ENCODE results near the gene TMEM178B.
"Not testable (repeated sequence)": the region's sequence is repeated elsewhere in the genome, so short reads cannot be mapped to it uniquely, and the experiment has no call there.

Gene TMEM178B

DNA sequence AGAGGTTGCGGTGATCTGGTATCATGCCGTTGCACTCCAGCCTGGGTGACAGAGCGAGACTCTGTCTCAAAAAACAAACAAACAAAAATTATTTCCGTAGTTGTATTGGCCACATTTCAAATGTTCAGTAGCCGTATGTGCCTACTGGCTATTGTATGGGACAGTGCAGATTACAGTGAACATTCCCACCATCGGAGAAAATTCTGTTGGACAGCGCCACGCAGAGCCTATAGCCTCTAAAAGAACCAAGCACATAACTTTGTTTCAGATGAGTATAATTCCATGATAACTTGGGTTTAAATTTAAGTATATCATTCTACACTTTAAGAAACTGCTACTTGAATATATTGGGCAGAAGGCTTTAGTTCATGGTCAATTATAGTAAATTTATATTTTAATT lies 5.4 kb downstream of the TMEM178B start:
- ChIA-PET POLR2A (no interaction called here), CTCF (no interaction called here)
- Histone ChIP-seq H3K27ac (ENCODE audit: extremely low read depth, low read depth, low read length) (no peak overlapping the region), H3K4me1 (ENCODE audit: control insufficient read depth, insufficient read depth, low read length) (no peaks in the 10 kb centered on the region), H3K36me3 (ENCODE audit: control insufficient read depth in 2 of 2, insufficient read depth in 1 of 2, low read length in 2 of 2) (no peaks in the 10 kb centered on the region), H3K4me3 (ENCODE audit: low read depth, low read length) (no peak overlapping the region), H3K9me3 (ENCODE audit: control insufficient read depth, insufficient read depth, low read depth, low read length) (no peaks in the 10 kb centered on the region)
- no peak for TF ChIP-seq ZNF266 (tag by site-specific recombination; IDR thresholded peaks at IDR 0.05; ENCODE audit: low read depth)
- no peak for TF ChIP-seq ZNF837 (tag by site-specific recombination; IDR thresholded peaks at IDR 0.05)
- TF ChIP-seq, protein P1, sequence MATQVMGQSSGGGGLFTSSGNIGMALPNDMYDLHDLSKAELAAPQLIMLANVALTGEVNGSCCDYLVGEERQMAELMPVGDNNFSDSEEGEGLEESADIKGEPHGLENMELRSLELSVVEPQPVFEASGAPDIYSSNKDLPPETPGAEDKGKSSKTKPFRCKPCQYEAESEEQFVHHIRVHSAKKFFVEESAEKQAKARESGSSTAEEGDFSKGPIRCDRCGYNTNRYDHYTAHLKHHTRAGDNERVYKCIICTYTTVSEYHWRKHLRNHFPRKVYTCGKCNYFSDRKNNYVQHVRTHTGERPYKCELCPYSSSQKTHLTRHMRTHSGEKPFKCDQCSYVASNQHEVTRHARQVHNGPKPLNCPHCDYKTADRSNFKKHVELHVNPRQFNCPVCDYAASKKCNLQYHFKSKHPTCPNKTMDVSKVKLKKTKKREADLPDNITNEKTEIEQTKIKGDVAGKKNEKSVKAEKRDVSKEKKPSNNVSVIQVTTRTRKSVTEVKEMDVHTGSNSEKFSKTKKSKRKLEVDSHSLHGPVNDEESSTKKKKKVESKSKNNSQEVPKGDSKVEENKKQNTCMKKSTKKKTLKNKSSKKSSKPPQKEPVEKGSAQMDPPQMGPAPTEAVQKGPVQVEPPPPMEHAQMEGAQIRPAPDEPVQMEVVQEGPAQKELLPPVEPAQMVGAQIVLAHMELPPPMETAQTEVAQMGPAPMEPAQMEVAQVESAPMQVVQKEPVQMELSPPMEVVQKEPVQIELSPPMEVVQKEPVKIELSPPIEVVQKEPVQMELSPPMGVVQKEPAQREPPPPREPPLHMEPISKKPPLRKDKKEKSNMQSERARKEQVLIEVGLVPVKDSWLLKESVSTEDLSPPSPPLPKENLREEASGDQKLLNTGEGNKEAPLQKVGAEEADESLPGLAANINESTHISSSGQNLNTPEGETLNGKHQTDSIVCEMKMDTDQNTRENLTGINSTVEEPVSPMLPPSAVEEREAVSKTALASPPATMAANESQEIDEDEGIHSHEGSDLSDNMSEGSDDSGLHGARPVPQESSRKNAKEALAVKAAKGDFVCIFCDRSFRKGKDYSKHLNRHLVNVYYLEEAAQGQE (tag by site-specific recombination; IDR thresholded peaks at IDR 0.05) = peak; percentile 91

DNA sequence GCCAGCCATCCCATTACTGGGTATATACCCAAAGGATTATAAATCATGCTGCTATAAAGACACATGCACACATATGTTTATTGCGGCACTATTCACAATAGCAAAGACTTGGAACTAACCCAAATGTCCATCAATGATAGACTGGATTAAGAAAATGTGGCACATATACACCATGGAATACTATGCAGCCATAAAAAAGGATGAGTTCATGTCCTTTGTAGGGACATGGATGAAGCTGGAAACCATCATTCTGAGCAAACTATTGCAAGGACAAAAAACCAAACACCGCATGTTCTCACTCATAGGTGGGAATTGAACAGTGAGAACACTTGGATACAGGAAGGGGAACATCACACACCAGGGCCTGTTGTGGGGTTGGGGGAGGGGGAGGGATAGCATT lies 15.6 kb downstream of the TMEM178B start:
- CTCF ChIA-PET; H3K27ac ChIP-seq (ENCODE audit: extremely low read depth, low read depth, low read length); H3K4me3 ChIP-seq (ENCODE audit: low read depth, low read length); POLR2A ChIA-PET; H3K4me1 ChIP-seq (ENCODE audit: control insufficient read depth, insufficient read depth, low read length); H3K36me3 ChIP-seq (ENCODE audit: control insufficient read depth in 2 of 2, insufficient read depth in 1 of 2, low read length in 2 of 2); H3K9me3 ChIP-seq (ENCODE audit: control insufficient read depth, insufficient read depth, low read depth, low read length): not testable (repeated sequence)
- TF ChIP-seq ZNF146 (tag by site-specific recombination; IDR thresholded peaks at IDR 0.05) = peak; percentile 95
- TF ChIP-seq, protein P2, sequence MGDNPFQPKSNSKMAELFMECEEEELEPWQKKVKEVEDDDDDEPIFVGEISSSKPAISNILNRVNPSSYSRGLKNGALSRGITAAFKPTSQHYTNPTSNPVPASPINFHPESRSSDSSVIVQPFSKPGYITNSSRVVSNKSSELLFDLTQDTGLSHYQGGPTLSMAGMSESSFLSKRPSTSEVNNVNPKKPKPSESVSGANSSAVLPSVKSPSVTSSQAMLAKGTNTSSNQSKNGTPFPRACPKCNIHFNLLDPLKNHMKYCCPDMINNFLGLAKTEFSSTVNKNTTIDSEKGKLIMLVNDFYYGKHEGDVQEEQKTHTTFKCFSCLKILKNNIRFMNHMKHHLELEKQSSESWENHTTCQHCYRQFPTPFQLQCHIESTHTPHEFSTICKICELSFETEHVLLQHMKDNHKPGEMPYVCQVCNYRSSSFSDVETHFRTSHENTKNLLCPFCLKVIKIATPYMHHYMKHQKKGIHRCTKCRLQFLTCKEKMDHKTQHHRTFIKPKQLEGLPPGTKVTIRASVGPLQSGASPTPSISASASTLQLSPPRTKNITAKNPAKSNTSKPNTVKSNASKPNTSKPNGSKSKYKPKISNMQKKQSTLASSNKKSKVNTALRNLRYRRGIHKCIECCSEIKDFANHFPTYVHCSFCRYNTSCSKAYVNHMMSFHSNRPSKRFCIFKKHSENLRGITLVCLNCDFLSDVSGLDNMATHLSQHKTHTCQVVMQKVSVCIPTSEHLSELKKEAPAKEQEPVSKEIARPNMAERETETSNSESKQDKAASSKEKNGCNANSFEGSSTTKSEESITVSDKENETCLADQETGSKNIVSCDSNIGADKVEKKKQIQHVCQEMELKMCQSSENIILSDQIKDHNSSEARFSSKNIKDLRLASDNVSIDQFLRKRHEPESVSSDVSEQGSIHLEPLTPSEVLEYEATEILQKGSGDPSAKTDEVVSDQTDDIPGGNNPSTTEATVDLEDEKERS (tag by site-specific recombination; IDR thresholded peaks at IDR 0.05) = peak; percentile 60; the same call in 1 of the 2 replicates
- TF ChIP-seq, protein P3, sequence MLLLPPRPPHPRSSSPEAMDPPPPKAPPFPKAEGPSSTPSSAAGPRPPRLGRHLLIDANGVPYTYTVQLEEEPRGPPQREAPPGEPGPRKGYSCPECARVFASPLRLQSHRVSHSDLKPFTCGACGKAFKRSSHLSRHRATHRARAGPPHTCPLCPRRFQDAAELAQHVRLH (tag by site-specific recombination; IDR thresholded peaks at IDR 0.05) = 0 out of 2 replicates have a peak, but pooled peaks have one; percentile 41

DNA sequence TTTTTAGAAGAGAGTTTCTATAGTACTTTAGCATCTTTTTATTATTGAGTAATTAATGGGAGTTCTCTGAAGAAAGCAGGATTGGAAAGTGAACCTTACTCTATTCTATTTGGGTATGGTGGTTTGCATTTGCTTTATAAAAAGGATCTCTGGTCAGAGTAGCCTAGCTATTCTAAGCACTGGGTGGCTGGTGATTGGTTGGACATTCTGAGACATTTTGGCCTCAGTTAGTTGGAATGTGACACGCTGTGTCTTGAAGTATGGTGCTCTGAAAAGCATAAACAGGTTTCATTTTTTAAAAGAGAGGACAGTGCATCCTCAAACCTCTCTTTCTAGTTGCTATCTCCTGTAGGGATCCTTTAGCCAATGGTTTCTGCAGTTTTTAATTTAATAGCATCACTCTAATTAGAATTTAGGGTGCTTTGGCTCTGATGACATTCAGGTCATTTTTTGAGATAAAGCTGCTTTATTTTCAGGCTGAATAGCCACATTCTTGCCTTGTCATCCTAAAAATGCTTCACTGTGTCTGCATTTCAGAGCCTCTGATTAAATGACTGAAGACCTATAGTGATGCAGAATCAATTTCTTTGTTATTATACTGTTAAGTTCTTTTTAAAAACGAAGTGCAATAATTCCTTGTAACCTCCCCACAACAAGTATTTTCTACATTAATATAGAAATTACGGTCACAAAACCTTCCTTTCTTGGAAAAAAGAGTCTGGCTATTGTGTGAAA lies 20.6 kb downstream of the TMEM178B start:
- ChIA-PET CTCF (no interaction called here), POLR2A (no interaction called here)
- H3K36me3 ChIP-seq (ENCODE audit: control insufficient read depth in 2 of 2, insufficient read depth in 1 of 2, low read length in 2 of 2) = no peaks in the 10 kb centered on the region
- H3K9me3 ChIP-seq (ENCODE audit: control insufficient read depth, insufficient read depth, low read depth, low read length) = no peaks in the 10 kb centered on the region
- no peak overlapping the region for H3K4me3 ChIP-seq (ENCODE audit: low read depth, low read length)
- TF ChIP-seq ZNF747 (tag by site-specific recombination; IDR thresholded peaks at IDR 0.05) = no peak
- TF ChIP-seq, protein P4, sequence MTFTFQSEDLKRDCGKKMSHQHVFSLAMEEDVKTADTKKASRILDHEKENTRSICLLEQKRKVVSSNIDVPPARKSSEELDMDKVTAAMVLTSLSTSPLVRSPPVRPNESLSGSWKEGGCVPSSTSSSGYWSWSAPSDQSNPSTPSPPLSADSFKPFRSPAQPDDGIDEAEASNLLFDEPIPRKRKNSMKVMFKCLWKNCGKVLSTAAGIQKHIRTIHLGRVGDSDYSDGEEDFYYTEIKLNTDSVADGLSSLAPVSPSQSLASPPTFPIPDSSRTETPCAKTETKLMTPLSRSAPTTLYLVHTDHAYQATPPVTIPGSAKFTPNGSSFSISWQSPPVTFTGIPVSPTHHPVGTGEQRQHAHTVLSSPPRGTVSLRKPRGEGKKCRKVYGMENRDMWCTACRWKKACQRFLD (tag by site-specific recombination; IDR thresholded peaks at IDR 0.05) = no peak
- TF ChIP-seq, protein P5, sequence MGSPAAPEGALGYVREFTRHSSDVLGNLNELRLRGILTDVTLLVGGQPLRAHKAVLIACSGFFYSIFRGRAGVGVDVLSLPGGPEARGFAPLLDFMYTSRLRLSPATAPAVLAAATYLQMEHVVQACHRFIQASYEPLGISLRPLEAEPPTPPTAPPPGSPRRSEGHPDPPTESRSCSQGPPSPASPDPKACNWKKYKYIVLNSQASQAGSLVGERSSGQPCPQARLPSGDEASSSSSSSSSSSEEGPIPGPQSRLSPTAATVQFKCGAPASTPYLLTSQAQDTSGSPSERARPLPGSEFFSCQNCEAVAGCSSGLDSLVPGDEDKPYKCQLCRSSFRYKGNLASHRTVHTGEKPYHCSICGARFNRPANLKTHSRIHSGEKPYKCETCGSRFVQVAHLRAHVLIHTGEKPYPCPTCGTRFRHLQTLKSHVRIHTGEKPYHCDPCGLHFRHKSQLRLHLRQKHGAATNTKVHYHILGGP (tag by site-specific recombination; IDR thresholded peaks at IDR 0.05) = no peak
- no peak for TF ChIP-seq HOXC10 (CRISPR knock-in tag; IDR thresholded peaks at IDR 0.05)
- no peak for TF ChIP-seq OSR2 (tag by site-specific recombination; IDR thresholded peaks at IDR 0.05)
- no peak for TF ChIP-seq BCL11B (tag by site-specific recombination; IDR thresholded peaks at IDR 0.05; ENCODE audit: low read depth)
- TF ChIP-seq ZNF416 (tag by site-specific recombination; IDR thresholded peaks at IDR 0.05) = no peak
- TF ChIP-seq ZNF529 (tag by site-specific recombination; IDR thresholded peaks at IDR 0.05; ENCODE audit: insufficient replicate concordance) = no peak
- H3K4me1 ChIP-seq (ENCODE audit: control insufficient read depth, insufficient read depth, low read length) = no peaks in the 10 kb centered on the region
- H3K27ac ChIP-seq (ENCODE audit: extremely low read depth, low read depth, low read length) = no peak overlapping the region
